ENCODE results near the gene SFMBT2. TPM values are rescaled to one million over a fixed set of nuclear protein-coding genes. Genes with fewer than 3 reads are reported as not detected.

SFMBT2 gene
- total and polyA plus RNA-seq, 10 of the 15 experiments (the other 5 are each of a cell fraction or from before 2014, with no cell fraction given): 2.8 to 29.6 (median 15.1) TPM

- ChIA-PET SMC1A (ENCODE audit: uncharacterized antibody, unreplicated experiment) (no interaction called here), RAD21 (ENCODE audit: unreplicated experiment) (no interaction called here), CTCF (no interaction called here), POLR2A (interaction anchor here (1.0 kb wide), 1 partner anchor 19 kb away, joined by 3 read pairs; no protein-coding TSS in a partner anchor)
- Histone ChIP-seq H3K79me2 (ENCODE audit: control insufficient read depth, insufficient read depth, low read length) (peaks cover 47% of the 10 kb centered on the region), H3K4me1 (ENCODE audit: control insufficient read depth, insufficient read depth, low read length) (peaks cover 9% of the 10 kb centered on the region), H3K4me3 (no peak overlapping the region), H3K36me3 (ENCODE audit: control insufficient read depth in 2 of 2, insufficient read depth in 2 of 2, low read length in 1 of 2) (peaks cover 14 to 25% of the 10 kb centered on the region in 2 experiments; a peak in 3 of 4 replicates), H3K27ac (ENCODE audit: control insufficient read depth, insufficient read depth) (no peak overlapping the region), H3K9ac (ENCODE audit: control insufficient read depth, insufficient read depth, low read length) (no peak overlapping the region), H3K4me2 (ENCODE audit: control insufficient read depth, insufficient read depth) (no peak overlapping the region), H2AFZ (ENCODE audit: control insufficient read depth, low read depth, low read length) (no peak overlapping the region), H4K20me1 (ENCODE audit: control insufficient read depth, insufficient read depth) (peaks cover 4% of the 10 kb centered on the region; the same call in 1 of the 2 replicates), H3K9me3 (replicated peaks; ENCODE audit: control insufficient read depth, insufficient read depth, low read length) (no peaks in the 10 kb centered on the region; the same call in 2 of the 3 replicates), H3K27me3 (replicated peaks in 1 of 2; ENCODE audit: control insufficient read depth in 2 of 2, insufficient read depth in 2 of 2, low read length in 1 of 2) (no peaks in the 10 kb centered on the region)
- 75% methylated on average over 2 of the region's 2 CpGs for WGBS (ENCODE audit: insufficient coverage, insufficient replicate concordance, low lambda C conversion rate, missing lambda C conversion rate)
- no peak for FAIRE-seq
- intact Hi-C loops (cut with micrococcal nuclease; ENCODE audit: unreplicated experiment): no loop called here
- no TSS peak for BruUV-seq (replicated peaks)
- no peak for DNase-seq (ENCODE audit: low read depth, low spot score)
- in situ Hi-C loops (cut with MboI): no loop called here
- ATAC-seq: no peak
- TF ChIP-seq CEBPB (IDR thresholded peaks at IDR 0.05; ENCODE audit: borderline replicate concordance in 1 of 2, low read depth in 2 of 2, low read length in 2 of 2) (no peak), BACH1 (IDR thresholded peaks at IDR 0.05; ENCODE audit: borderline replicate concordance) (no peak), NRF1 (conservative IDR thresholded peaks at IDR 0.05; ENCODE audit: low read depth, low read length) (no peak), ZNF384 (IDR thresholded peaks at IDR 0.05; ENCODE audit: borderline replicate concordance, low read depth, low read length) (no peak), LARP7 (IDR thresholded peaks at IDR 0.05) (no peak), SREBF1 (IDR thresholded peaks at IDR 0.05; ENCODE audit: low read length) (no peak), ETV6 (conservative IDR thresholded peaks at IDR 0.05 in 1 of 2, IDR thresholded peaks at IDR 0.05 in 1 of 2; ENCODE audit: borderline replicate concordance in 1 of 2, low read depth in 1 of 2) (no peak), SIX5 (IDR thresholded peaks at IDR 0.05; ENCODE audit: low read depth, low read length, severe bottlenecking) (no peak), SPI1 (IDR thresholded peaks at IDR 0.05; ENCODE audit: borderline replicate concordance, insufficient read depth, low read depth, low read length) (no peak), SUPT20H (IDR thresholded peaks at IDR 0.05; ENCODE audit: borderline replicate concordance, control insufficient read depth, low read depth, low read length) (no peak)
These were observed 74.9 kb downstream of the SFMBT2 start for GRCh38 chr10:7335977-7336376.
